Activated naive CD4-positive, alpha-beta T cell treated with anti-CD3 and anti-CD28 coated beads for 36 hours (primary cell): ENCODE results near the gene DDX3X. TPM values are rescaled to one million over a fixed set of nuclear protein-coding genes. Genes with fewer than 3 reads are reported as not detected.
"Not testable (repeated sequence)": the region's sequence is repeated elsewhere in the genome, so short reads cannot be mapped to it uniquely, and the experiment has no call there.

ENCODE experiments used
- CTCF ChIA-PET: fragments of 350-600 bp; sonication (Branson Sonifier 250); formaldehyde crosslinking; loops from one replicate; lab custom pipeline; 2021; ENCODE audit warnings: antibody characterized with exemption; lab: Charles Lee
- DNase-seq: peaks from one replicate; pipeline ENCODE4 v3.0.0-alpha.2; 2020
- H3K27ac Mint-ChIP-seq: one replicate; pipeline ENCODE4 v1.8.0; 2021; ENCODE audit warnings: mild to moderate bottlenecking, mixed read lengths
- H3K27me3 Mint-ChIP-seq: one replicate; pipeline ENCODE4 v1.8.0; 2021; ENCODE audit warnings: low read depth, mixed read lengths
- H3K36me3 Mint-ChIP-seq: one replicate; pipeline ENCODE4 v1.8.0; 2021; ENCODE audit warnings: low read depth, mixed read lengths
- H3K4me1 Mint-ChIP-seq: one replicate; pipeline ENCODE4 v1.8.0; 2021; ENCODE audit warnings: low read depth, mixed read lengths
- H3K4me3 Mint-ChIP-seq: one replicate; pipeline ENCODE4 v1.8.0; 2021; ENCODE audit warnings: mild to moderate bottlenecking, moderate library complexity, mixed read lengths
- H3K9me3 Mint-ChIP-seq: one replicate; pipeline ENCODE4 v1.8.0; 2021; ENCODE audit warnings: mixed read lengths
- intact Hi-C: fragments of 100-400 bp; cut with micrococcal nuclease; formaldehyde crosslinking; loops from one replicate; pipeline ENCODE4 v1.15.1; 2023
- total RNA-seq, 2 experiments: library from RNA; stranded (reverse); gene quantifications; one replicate each; pipeline ENCODE4 v1.2.3, GENCODE V29; 2021

Gene DDX3X
- total RNA-seq, 2 experiments from 2014 or later = 163 to 171 TPM

- Mint-ChIP-seq H3K27ac (no peak overlapping the region), H3K27me3 (no peaks in the 10 kb centered on the region), H3K9me3 (no peaks in the 10 kb centered on the region), H3K4me1 (peaks cover 44% of the 10 kb centered on the region), H3K36me3 (peaks cover 36% of the 10 kb centered on the region), H3K4me3 (no peak overlapping the region)
- CTCF ChIA-PET = no interaction called here
- intact Hi-C loops = no loop called here
- no peak for DNase-seq
Observed at GRCh38 chrX:41348551-41348950, 14.6 kb downstream of the DDX3X start.

- intact Hi-C loops = loop anchor here (2.0 kb wide), 1 partner anchor 14 kb away; no protein-coding TSS in a partner anchor
- peaks cover 43% of the 10 kb centered on the region for H3K4me1 Mint-ChIP-seq
- DNase-seq = no peak
- H3K36me3 Mint-ChIP-seq = peaks cover 25% of the 10 kb centered on the region
- peak overlapping the region; percentile 70 for H3K27ac Mint-ChIP-seq
- CTCF ChIA-PET = no interaction called here
- no peaks in the 10 kb centered on the region for H3K27me3 Mint-ChIP-seq
- H3K9me3 Mint-ChIP-seq = no peaks in the 10 kb centered on the region
- no peak overlapping the region for H3K4me3 Mint-ChIP-seq
Observed at GRCh38 chrX:41350150-41350975, 16.4 kb downstream of the DDX3X start.

DNA sequence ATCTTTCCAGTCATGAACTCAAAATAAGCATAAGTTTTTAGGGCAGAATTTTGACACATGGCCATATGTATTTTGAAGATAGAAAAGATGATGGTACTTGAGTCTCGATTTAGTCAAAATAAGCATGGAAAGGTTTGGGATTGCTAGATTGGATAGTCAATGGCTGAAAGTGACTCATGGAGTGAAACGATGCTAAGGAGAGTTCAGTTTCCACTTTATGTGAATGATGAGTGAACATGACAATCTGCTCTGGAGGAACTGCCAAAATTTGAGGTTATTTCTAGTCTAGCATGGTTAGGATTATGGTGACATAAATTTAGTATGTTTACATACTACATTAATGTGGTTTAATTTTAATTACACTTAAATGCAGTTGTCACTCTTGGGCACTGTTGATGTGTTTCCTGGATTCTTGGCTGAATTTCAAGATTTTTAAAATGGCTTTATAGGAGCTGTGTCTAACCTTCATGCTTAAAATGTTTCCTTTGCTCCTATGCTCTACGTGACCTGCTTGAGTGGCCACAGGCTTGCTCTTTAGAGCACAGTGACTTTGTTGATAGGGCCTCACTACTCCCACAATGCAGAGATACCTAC, 17.1 kb downstream of the DDX3X start:
- Mint-ChIP-seq H3K9me3 (no peaks in the 10 kb centered on the region), H3K4me1 (peaks cover 43% of the 10 kb centered on the region), H3K4me3 (no peak overlapping the region), H3K27ac (peak overlapping the region; percentile 70), H3K36me3 (peaks cover 22% of the 10 kb centered on the region), H3K27me3 (no peaks in the 10 kb centered on the region)
- no peak for DNase-seq
- intact Hi-C loops = loop anchor here (1.0 to 2.0 kb wide), 2 partner anchors 14 to 91 kb away; no protein-coding TSS in a partner anchor
- CTCF ChIA-PET = no interaction called here

DNA sequence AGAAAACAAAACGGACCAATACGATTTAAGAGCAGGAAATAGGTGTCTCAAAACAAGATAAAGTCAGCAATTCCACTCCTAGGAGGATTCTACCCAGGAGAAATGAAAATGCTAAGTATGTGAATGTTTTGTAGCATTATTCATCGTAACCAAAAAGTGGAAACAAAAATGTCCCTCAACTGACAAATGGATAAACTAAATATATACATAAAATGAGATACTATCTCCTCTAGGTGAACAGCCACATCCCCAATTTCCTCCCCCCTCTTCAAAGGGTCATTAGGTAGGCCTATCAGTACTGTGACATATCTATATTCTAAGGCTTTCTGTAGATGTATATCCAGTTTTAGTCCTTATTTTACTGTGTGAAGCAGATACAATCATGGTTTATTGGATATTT, 18.0 kb downstream of the DDX3X start:
- intact Hi-C loops = loop anchor here (1.0 to 2.0 kb wide), 2 partner anchors 15 to 90 kb away; no protein-coding TSS in a partner anchor
- CTCF ChIA-PET = no interaction called here
- peaks cover 41% of the 10 kb centered on the region for H3K4me1 Mint-ChIP-seq
- peak overlapping the region; percentile 70 for H3K27ac Mint-ChIP-seq
- H3K36me3 Mint-ChIP-seq = peaks cover 16% of the 10 kb centered on the region
- no peaks in the 10 kb centered on the region for H3K27me3 Mint-ChIP-seq
- no peak for DNase-seq
- no peaks in the 10 kb centered on the region for H3K9me3 Mint-ChIP-seq
- no peak overlapping the region for H3K4me3 Mint-ChIP-seq

DNA sequence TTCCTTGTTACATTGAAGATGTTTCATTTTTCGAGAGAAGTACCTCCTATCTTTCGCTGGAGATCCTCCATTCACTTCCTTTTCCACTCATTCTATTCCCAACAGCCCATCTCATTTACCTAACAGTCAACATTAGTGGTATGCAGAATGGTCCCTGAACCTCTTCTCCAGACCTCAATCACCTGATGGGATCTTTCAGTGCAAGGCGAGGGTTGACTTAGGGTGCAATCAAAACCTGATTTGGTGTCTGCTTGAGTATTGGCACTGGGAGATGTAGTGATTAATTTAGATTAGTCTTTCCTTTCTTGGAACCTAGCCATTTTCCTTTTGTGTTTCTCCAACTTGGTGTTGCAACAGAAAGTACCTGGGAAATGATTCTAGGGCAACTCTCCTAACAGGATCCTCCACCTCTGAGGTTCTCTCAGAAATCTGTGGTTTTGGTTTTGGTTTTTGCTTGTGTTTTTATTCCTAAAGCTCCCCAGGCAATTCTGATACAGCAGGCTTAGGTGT, 18.4 kb downstream of the DDX3X start:
- no peak for DNase-seq
- CTCF ChIA-PET = no interaction called here
- H3K4me3 Mint-ChIP-seq = no peak overlapping the region
- H3K4me1 Mint-ChIP-seq = peaks cover 37% of the 10 kb centered on the region
- peaks cover 12% of the 10 kb centered on the region for H3K36me3 Mint-ChIP-seq
- no peaks in the 10 kb centered on the region for H3K9me3 Mint-ChIP-seq
- no peak overlapping the region for H3K27ac Mint-ChIP-seq
- H3K27me3 Mint-ChIP-seq = no peaks in the 10 kb centered on the region
- intact Hi-C loops = no loop called here

GRCh38 chrX:41353985-41354384, 20.0 kb downstream of the DDX3X start:
- CTCF ChIA-PET = no interaction called here
- peaks cover 30% of the 10 kb centered on the region for H3K4me1 Mint-ChIP-seq
- H3K9me3 Mint-ChIP-seq = no peaks in the 10 kb centered on the region
- no peak for DNase-seq
- intact Hi-C loops = no loop called here
- no peak overlapping the region for H3K27ac Mint-ChIP-seq
- H3K4me3 Mint-ChIP-seq = no peak overlapping the region
- peaks cover 4% of the 10 kb centered on the region for H3K36me3 Mint-ChIP-seq
- H3K27me3 Mint-ChIP-seq = no peaks in the 10 kb centered on the region

DNA sequence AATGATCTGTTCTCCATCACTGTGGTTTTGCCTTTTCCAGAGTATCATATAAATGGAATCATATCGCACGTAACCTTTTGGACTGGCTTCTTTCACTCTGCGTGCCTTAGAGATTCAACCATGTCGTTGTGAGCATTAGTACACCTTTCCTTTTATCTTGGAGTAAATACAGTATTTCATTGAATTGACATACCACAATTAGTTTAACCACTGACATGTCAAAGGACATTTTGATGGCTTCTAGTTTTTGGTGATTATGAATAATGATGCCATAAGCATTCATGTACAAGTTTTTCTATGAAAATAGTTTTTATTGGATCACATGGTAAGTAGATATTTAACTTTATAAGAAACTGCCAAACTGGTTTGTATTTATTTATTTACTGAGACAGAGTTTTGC, 35.2 kb downstream of the DDX3X start:
- peaks cover 3% of the 10 kb centered on the region for H3K4me1 Mint-ChIP-seq
- no peak overlapping the region for H3K4me3 Mint-ChIP-seq
- H3K36me3 Mint-ChIP-seq = no peaks in the 10 kb centered on the region
- no peak for DNase-seq
- intact Hi-C loops = no loop called here
- CTCF ChIA-PET = no interaction called here
- no peaks in the 10 kb centered on the region for H3K27me3 Mint-ChIP-seq
- H3K9me3 Mint-ChIP-seq = no peaks in the 10 kb centered on the region
- no peak overlapping the region for H3K27ac Mint-ChIP-seq

GRCh38 chrX:41371575-41371974, 37.6 kb downstream of the DDX3X start:
- H3K4me1 Mint-ChIP-seq, H3K36me3 Mint-ChIP-seq, H3K27me3 Mint-ChIP-seq, H3K27ac Mint-ChIP-seq, CTCF ChIA-PET, intact Hi-C loops, H3K4me3 Mint-ChIP-seq, H3K9me3 Mint-ChIP-seq, DNase-seq: not testable (repeated sequence)

GRCh38 chrX:41373989-41374606, 40.1 kb downstream of the DDX3X start:
- no peak overlapping the region for H3K4me3 Mint-ChIP-seq
- no peaks in the 10 kb centered on the region for H3K9me3 Mint-ChIP-seq
- CTCF ChIA-PET = no interaction called here
- no peaks in the 10 kb centered on the region for H3K36me3 Mint-ChIP-seq
- intact Hi-C loops = no loop called here
- H3K27me3 Mint-ChIP-seq = no peaks in the 10 kb centered on the region
- no peak overlapping the region for H3K27ac Mint-ChIP-seq
- DNase-seq = no peak
- H3K4me1 Mint-ChIP-seq = peaks cover 12% of the 10 kb centered on the region

GRCh38 chrX:41377624-41378023, 43.7 kb downstream of the DDX3X start:
- Mint-ChIP-seq H3K27ac (peak overlapping the region; percentile 68), H3K27me3 (no peaks in the 10 kb centered on the region), H3K9me3 (no peaks in the 10 kb centered on the region), H3K4me3 (no peak overlapping the region), H3K36me3 (no peaks in the 10 kb centered on the region), H3K4me1 (peaks cover 14% of the 10 kb centered on the region)
- intact Hi-C loops = loop anchor here (1.0 kb wide), 1 partner anchor 9 kb away; no protein-coding TSS in a partner anchor
- DNase-seq = peak; percentile 72
- CTCF ChIA-PET = interaction anchor here (0.9 to 1.3 kb wide), 2 partner anchors 9 to 64 kb away, joined by 4 to 5 read pairs; no protein-coding TSS in a partner anchor

GRCh38 chrX:41381685-41382084, 47.7 kb downstream of the DDX3X start:
- Mint-ChIP-seq H3K27ac (no peak overlapping the region), H3K9me3 (peaks cover 1% of the 10 kb centered on the region), H3K36me3 (no peaks in the 10 kb centered on the region), H3K4me1 (peaks cover 31% of the 10 kb centered on the region), H3K27me3 (no peaks in the 10 kb centered on the region), H3K4me3 (no peak overlapping the region)
- intact Hi-C loops = no loop called here
- DNase-seq = no peak
- CTCF ChIA-PET = interaction anchor here (0.7 kb wide), 1 partner anchor 34 kb away, joined by 3 read pairs; no protein-coding TSS in a partner anchor
